Panc1 (cell line): Measurements from ENCODE around the gene THSD7A.

Experiments used
- TCF7L2 ChIP-seq: IDR thresholded peaks from 2 replicates; pipeline ENCODE4 v1.6.1; 2011; ENCODE audit warnings: mild to moderate bottlenecking, low read depth, low read length, inconsistent platforms
- TF ChIP-seq, protein P1 (sequence below), 2 experiments: IDR thresholded peaks; 2 replicates each; pipeline ENCODE4 v1.6.1; 2011 to 2012; ENCODE audit warnings: low read depth in 2 of 2, control low read depth in 1 of 2, low read length in 1 of 2, mild to moderate bottlenecking in 1 of 2, moderate library complexity in 1 of 2; ENCODE audit not compliant: insufficient read depth in 1 of 2

- TF ChIP-seq, protein P1, sequence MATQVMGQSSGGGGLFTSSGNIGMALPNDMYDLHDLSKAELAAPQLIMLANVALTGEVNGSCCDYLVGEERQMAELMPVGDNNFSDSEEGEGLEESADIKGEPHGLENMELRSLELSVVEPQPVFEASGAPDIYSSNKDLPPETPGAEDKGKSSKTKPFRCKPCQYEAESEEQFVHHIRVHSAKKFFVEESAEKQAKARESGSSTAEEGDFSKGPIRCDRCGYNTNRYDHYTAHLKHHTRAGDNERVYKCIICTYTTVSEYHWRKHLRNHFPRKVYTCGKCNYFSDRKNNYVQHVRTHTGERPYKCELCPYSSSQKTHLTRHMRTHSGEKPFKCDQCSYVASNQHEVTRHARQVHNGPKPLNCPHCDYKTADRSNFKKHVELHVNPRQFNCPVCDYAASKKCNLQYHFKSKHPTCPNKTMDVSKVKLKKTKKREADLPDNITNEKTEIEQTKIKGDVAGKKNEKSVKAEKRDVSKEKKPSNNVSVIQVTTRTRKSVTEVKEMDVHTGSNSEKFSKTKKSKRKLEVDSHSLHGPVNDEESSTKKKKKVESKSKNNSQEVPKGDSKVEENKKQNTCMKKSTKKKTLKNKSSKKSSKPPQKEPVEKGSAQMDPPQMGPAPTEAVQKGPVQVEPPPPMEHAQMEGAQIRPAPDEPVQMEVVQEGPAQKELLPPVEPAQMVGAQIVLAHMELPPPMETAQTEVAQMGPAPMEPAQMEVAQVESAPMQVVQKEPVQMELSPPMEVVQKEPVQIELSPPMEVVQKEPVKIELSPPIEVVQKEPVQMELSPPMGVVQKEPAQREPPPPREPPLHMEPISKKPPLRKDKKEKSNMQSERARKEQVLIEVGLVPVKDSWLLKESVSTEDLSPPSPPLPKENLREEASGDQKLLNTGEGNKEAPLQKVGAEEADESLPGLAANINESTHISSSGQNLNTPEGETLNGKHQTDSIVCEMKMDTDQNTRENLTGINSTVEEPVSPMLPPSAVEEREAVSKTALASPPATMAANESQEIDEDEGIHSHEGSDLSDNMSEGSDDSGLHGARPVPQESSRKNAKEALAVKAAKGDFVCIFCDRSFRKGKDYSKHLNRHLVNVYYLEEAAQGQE (IDR thresholded peaks at IDR 0.05; ENCODE audit: insufficient read depth in 1 of 2, low read depth in 2 of 2, low read length in 1 of 2) = no peak
- no peak for TF ChIP-seq TCF7L2
These were observed 12.7 kb downstream of the THSD7A start for GRCh38 chr7:11819271-11819670.
